Liver (tissue), 9 donors: ENCODE data around the gene TIGD1. TPM values are rescaled to one million over a fixed set of nuclear protein-coding genes. Genes with fewer than 3 reads are reported as not detected.

Source experiments
- DNase-seq: peaks from one replicate; pipeline ENCODE4 v3.0.0-alpha.2; 2017; ENCODE audit warnings: low spot score
- H3K27ac ChIP-seq, 2 donors: one replicate each; pipeline ENCODE4 v1.7.0; 2013; ENCODE audit warnings: inconsistent platforms in 2 of 2, low read length in 2 of 2, control low read depth in 1 of 2, low read depth in 1 of 2, mild to moderate bottlenecking in 1 of 2
- H3K27me3 ChIP-seq, 4 donors: one replicate each; pipeline versions ENCODE4 v1.6.1 to v1.7.0; 2013; ENCODE audit warnings: low read length in 3 of 4, inconsistent platforms in 1 of 4, mild to moderate bottlenecking in 1 of 4, moderate library complexity in 1 of 4; ENCODE audit not compliant: control insufficient read depth in 4 of 4, insufficient read depth in 4 of 4
- H3K36me3 ChIP-seq, 4 donors: one replicate each; pipeline versions ENCODE4 v1.6.1 to v1.7.0; 2013; ENCODE audit warnings: low read length in 3 of 4, mild to moderate bottlenecking in 3 of 4, low read depth in 1 of 4, moderate library complexity in 1 of 4; ENCODE audit not compliant: control insufficient read depth in 4 of 4, insufficient read depth in 3 of 4
- H3K4me1 ChIP-seq, 4 donors: one replicate each; pipeline versions ENCODE4 v1.6.1 to v1.7.0; 2013; ENCODE audit warnings: low read length in 3 of 4, mild to moderate bottlenecking in 3 of 4, moderate library complexity in 1 of 4; ENCODE audit not compliant: control insufficient read depth in 4 of 4, insufficient read depth in 4 of 4
- H3K4me3 ChIP-seq, 3 donors: one replicate each; pipeline versions ENCODE4 v1.6.1 to v1.7.0; 2013; ENCODE audit warnings: low read length in 3 of 3, control low read depth in 1 of 3, low read depth in 1 of 3, mild to moderate bottlenecking in 1 of 3
- H3K9ac ChIP-seq, 2 donors: one replicate each; pipeline ENCODE4 v1.7.0; 2013; ENCODE audit warnings: low read length in 2 of 2, mild to moderate bottlenecking in 2 of 2, moderate library complexity in 2 of 2, control low read depth in 1 of 2, low read depth in 1 of 2
- H3K9me3 ChIP-seq, 4 donors: one replicate each; pipeline versions ENCODE4 v1.6.1 to v1.7.0; 2013; ENCODE audit warnings: low read length in 3 of 4; ENCODE audit not compliant: control insufficient read depth in 4 of 4
- EGR1 ChIP-seq, 2 donors: IDR thresholded peaks; 2 replicates each; pipeline ENCODE4 v1.6.1; 2016 to 2018; ENCODE audit warnings: antibody characterized with exemption in 2 of 2, low read depth in 2 of 2
- FOXA1 ChIP-seq: IDR thresholded peaks from 2 replicates; pipeline ENCODE4 v1.6.1; 2016; ENCODE audit warnings: antibody characterized with exemption
- FOXA2 ChIP-seq: IDR thresholded peaks from 2 replicates; pipeline ENCODE4 v1.6.1; 2016; ENCODE audit warnings: antibody characterized with exemption
- GABPA ChIP-seq, 2 donors: IDR thresholded peaks in 1 of 2; conservative IDR thresholded peaks in 1 of 2; 2 replicates each; pipeline ENCODE4 v1.6.1; 2016; ENCODE audit warnings: antibody characterized with exemption in 2 of 2, mild to moderate bottlenecking in 1 of 2, moderate library complexity in 1 of 2
- JUND ChIP-seq, 2 donors: IDR thresholded peaks; 2 replicates each; pipeline ENCODE4 v1.6.1; 2016; ENCODE audit warnings: antibody characterized with exemption in 2 of 2
- RAD21 ChIP-seq, 2 donors: IDR thresholded peaks; 2 replicates each; pipeline ENCODE4 v1.6.1; 2016; ENCODE audit warnings: antibody characterized with exemption in 2 of 2, mild to moderate bottlenecking in 2 of 2
- REST ChIP-seq: IDR thresholded peaks from 2 replicates; pipeline ENCODE4 v1.6.1; 2016; ENCODE audit warnings: antibody characterized with exemption, mild to moderate bottlenecking
- TAF1 ChIP-seq: conservative IDR thresholded peaks from 2 replicates; pipeline ENCODE4 v1.6.1; 2016; ENCODE audit warnings: antibody characterized with exemption, mild to moderate bottlenecking
- WGBS: extraction: QIAGEN DNeasy Blood & Tissue Kit; methylation state at CpG from one replicate; pipeline ENCODE4 v1.1.7; 2013; 5-methylcytosine and 5-hydroxymethylcytosine counted together
- polyA plus RNA-seq, 2 donors: library from polyadenylated mRNA; stranded (reverse) in 1 of 2; unstranded in 1 of 2; fragments of 200-250 nt in 1 of 2; fragments of >200 nt in 1 of 2; fragmentation: Nextera tagmentation in 1 of 2; extraction: Ambion mirVana in 1 of 2; gene quantifications; one replicate each; pipeline versions ENCODE4 v1.2.1 to v1.2.3, GENCODE V29; 2013 to 2015
- total RNA-seq, 2 donors: library from RNA; depleted of rRNA; stranded (reverse); fragments of >200 nt; gene quantifications; one replicate each; pipeline ENCODE4 v1.2.3, GENCODE V29; 2014
- TF ChIP-seq, protein P1 (sequence below): IDR thresholded peaks from 2 replicates; pipeline ENCODE4 v1.6.1; 2016; ENCODE audit warnings: antibody characterized with exemption
- TF ChIP-seq, protein P2 (sequence below): IDR thresholded peaks from 2 replicates; pipeline ENCODE4 v1.6.1; 2016; ENCODE audit warnings: antibody characterized with exemption
- TF ChIP-seq, protein P3 (sequence below): fragments of 150-350 bp; IDR thresholded peaks from 2 replicates; pipeline ENCODE4 v1.5.1; 2017; ENCODE audit warnings: improper control_type of control experiment, low read depth, low read length; ENCODE audit not compliant: missing input control
- TF ChIP-seq, protein P4 (sequence below): IDR thresholded peaks from 2 replicates; pipeline ENCODE4 v1.6.1; 2016; ENCODE audit warnings: antibody characterized with exemption
- donor health status: healthy.
- donor health status: healthy.
- donor health status: healthy.
- donor health status: healthy.
- donor health status: healthy.

Gene TIGD1
- total and polyA plus RNA-seq, 4 donors, result 0.50 to 3.0 (median 1.7) TPM

- H3K4me1 ChIP-seq, result peaks cover 2 to 11% (median 6%) of the 10 kb centered on the region in 4 donors
- H3K36me3 ChIP-seq, result peaks cover 0 to 5% (median 2%) of the 10 kb centered on the region in 4 donors
- H3K4me3 ChIP-seq, result no peak overlapping the region
- 93% methylated on average over 5 of the region's 5 CpGs for WGBS
- H3K27ac ChIP-seq, result no peak overlapping the region
- no peaks in the 10 kb centered on the region for H3K27me3 ChIP-seq
- TF ChIP-seq, protein P1, sequence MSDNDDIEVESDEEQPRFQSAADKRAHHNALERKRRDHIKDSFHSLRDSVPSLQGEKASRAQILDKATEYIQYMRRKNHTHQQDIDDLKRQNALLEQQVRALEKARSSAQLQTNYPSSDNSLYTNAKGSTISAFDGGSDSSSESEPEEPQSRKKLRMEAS, result no peak
- H3K9me3 ChIP-seq, result no peaks in the 10 kb centered on the region
- DNase-seq, result no peak
- no peak overlapping the region for H3K9ac ChIP-seq
Measured at GRCh38 chr2:232586943-232587505, 36.7 kb upstream of the TIGD1 start.

DNA sequence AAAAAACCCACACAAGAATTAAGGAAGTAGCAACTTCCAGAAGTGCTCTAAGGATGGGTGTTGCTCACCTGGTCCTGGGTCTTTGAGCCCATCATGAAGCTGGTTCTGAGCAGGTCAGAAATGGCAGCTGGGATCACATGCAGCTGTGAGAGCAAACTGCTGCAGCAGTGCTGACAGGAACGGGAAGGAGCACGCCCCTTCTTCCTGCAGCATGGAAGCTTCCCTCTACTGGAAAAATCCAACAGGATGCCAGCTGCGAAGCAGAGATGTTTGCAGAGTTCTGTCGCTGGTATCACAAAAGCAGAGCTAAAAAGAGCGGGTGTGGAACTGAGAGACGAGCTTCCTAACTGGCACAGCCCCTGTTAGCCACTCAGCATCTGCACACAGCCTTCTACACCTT is 33.9 kb upstream of the TIGD1 start:
- TF ChIP-seq FOXA1, result no peak
- TF ChIP-seq REST, result no peak
- TF ChIP-seq EGR1 (IDR thresholded peaks at IDR 0.05; ENCODE audit: low read depth in 2 of 2), result no peak
- no peak for TF ChIP-seq JUND (IDR thresholded peaks at IDR 0.05)
- TF ChIP-seq, protein P2, sequence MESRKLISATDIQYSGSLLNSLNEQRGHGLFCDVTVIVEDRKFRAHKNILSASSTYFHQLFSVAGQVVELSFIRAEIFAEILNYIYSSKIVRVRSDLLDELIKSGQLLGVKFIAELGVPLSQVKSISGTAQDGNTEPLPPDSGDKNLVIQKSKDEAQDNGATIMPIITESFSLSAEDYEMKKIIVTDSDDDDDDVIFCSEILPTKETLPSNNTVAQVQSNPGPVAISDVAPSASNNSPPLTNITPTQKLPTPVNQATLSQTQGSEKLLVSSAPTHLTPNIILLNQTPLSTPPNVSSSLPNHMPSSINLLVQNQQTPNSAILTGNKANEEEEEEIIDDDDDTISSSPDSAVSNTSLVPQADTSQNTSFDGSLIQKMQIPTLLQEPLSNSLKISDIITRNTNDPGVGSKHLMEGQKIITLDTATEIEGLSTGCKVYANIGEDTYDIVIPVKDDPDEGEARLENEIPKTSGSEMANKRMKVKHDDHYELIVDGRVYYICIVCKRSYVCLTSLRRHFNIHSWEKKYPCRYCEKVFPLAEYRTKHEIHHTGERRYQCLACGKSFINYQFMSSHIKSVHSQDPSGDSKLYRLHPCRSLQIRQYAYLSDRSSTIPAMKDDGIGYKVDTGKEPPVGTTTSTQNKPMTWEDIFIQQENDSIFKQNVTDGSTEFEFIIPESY, result no peak
- TF ChIP-seq GABPA (IDR thresholded peaks at IDR 0.05 in 1 of 2, conservative IDR thresholded peaks at IDR 0.05 in 1 of 2), result no peak
- TF ChIP-seq, protein P3, sequence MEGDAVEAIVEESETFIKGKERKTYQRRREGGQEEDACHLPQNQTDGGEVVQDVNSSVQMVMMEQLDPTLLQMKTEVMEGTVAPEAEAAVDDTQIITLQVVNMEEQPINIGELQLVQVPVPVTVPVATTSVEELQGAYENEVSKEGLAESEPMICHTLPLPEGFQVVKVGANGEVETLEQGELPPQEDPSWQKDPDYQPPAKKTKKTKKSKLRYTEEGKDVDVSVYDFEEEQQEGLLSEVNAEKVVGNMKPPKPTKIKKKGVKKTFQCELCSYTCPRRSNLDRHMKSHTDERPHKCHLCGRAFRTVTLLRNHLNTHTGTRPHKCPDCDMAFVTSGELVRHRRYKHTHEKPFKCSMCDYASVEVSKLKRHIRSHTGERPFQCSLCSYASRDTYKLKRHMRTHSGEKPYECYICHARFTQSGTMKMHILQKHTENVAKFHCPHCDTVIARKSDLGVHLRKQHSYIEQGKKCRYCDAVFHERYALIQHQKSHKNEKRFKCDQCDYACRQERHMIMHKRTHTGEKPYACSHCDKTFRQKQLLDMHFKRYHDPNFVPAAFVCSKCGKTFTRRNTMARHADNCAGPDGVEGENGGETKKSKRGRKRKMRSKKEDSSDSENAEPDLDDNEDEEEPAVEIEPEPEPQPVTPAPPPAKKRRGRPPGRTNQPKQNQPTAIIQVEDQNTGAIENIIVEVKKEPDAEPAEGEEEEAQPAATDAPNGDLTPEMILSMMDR, result no peak
- no peak for TF ChIP-seq RAD21 (IDR thresholded peaks at IDR 0.05)
- TF ChIP-seq, protein P4, sequence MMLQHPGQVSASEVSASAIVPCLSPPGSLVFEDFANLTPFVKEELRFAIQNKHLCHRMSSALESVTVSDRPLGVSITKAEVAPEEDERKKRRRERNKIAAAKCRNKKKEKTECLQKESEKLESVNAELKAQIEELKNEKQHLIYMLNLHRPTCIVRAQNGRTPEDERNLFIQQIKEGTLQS, result no peak
- TF ChIP-seq TAF1, result no peak
- TF ChIP-seq, protein P1, result no peak
- TF ChIP-seq FOXA2, result no peak
- H3K9me3 ChIP-seq, result no peaks in the 10 kb centered on the region
- WGBS, result 82% methylated on average over 6 of the region's 6 CpGs

More for the DNA sequence above, 33.9 kb upstream of the TIGD1 start:
- Histone ChIP-seq H3K4me1 (peaks cover 3 to 35% (median 18%) of the 10 kb centered on the region in 4 donors), H3K4me3 (no peak overlapping the region), H3K36me3 (peaks cover 0 to 6% (median 3%) of the 10 kb centered on the region in 4 donors), H3K27me3 (no peaks in the 10 kb centered on the region), H3K27ac (no peak overlapping the region), H3K9ac (no peak overlapping the region)
- DNase-seq, result no peak
